Astrocyte of the spinal cord (primary cell): ENCODE measurements around the gene SUPT3H.

ENCODE experiments used
- DNase-seq: peaks from one replicate; pipeline ENCODE4 v3.0.0; 2011; ENCODE audit warnings: low read depth, low spot score
- H3K4me3 ChIP-seq: 2 replicates; pipeline ENCODE4 v1.5.1; 2011; ENCODE audit warnings: low read depth, mild to moderate bottlenecking, low read length, moderate library complexity
- CTCF ChIP-seq: IDR thresholded peaks from 2 replicates; pipeline ENCODE4 v1.5.1; 2012; ENCODE audit warnings: low read depth, mild to moderate bottlenecking, low read length, inconsistent platforms
- in situ Hi-C: cut with HindIII; loops from 2 replicates; pipeline ENCODE4 v1.10.0; 2017; ENCODE audit warnings: low sequenced_read_pairs

The SUPT3H gene

GRCh38 chr6:45115696-45116095, 262.0 kb downstream of the SUPT3H start:
- no peak for TF ChIP-seq CTCF
- H3K4me3 ChIP-seq = no peak overlapping the region
- peak; percentile 57 for DNase-seq
- in situ Hi-C loops = no loop called here

- no peak for TF ChIP-seq CTCF
- peak; percentile 61 for DNase-seq
- no peak overlapping the region for H3K4me3 ChIP-seq
- in situ Hi-C loops = no loop called here
Measured at GRCh38 chr6:45112711-45113110, 265.0 kb downstream of the SUPT3H start.

- in situ Hi-C loops = no loop called here
- DNase-seq = no peak
- H3K4me3 ChIP-seq = no peak overlapping the region
- TF ChIP-seq CTCF = no peak
Measured at GRCh38 chr6:45109551-45109950, 268.2 kb downstream of the SUPT3H start.

- no peak for TF ChIP-seq CTCF
- peak; percentile 73 for DNase-seq
- in situ Hi-C loops = no loop called here
- no peak overlapping the region for H3K4me3 ChIP-seq
Measured at GRCh38 chr6:45105170-45105820, 272.4 kb downstream of the SUPT3H start.

GRCh38 chr6:45104429-45104828, 273.3 kb downstream of the SUPT3H start:
- H3K4me3 ChIP-seq = no peak overlapping the region
- no peak for TF ChIP-seq CTCF
- in situ Hi-C loops = no loop called here
- no peak for DNase-seq

- DNase-seq = no peak
- no peak for TF ChIP-seq CTCF
- in situ Hi-C loops = no loop called here
- H3K4me3 ChIP-seq = no peak overlapping the region
Measured at GRCh38 chr6:45098256-45098655, 279.5 kb downstream of the SUPT3H start.
